Endothelial cell of umbilical vein (primary cell): ENCODE results near the gene ZHX3.

Experiments
- EZH2 ChIP-seq: IDR thresholded peaks from 2 replicates; pipeline ENCODE4 v1.6.1; 2012; ENCODE audit warnings: borderline replicate concordance, low read depth, mild to moderate bottlenecking, moderate library complexity, low read length, inconsistent platforms; ENCODE audit not compliant: severe bottlenecking
- GATA2 ChIP-seq: IDR thresholded peaks from 2 replicates; pipeline ENCODE4 v1.7.0; 2011; ENCODE audit warnings: low read depth, mild to moderate bottlenecking, moderate library complexity, mixed read lengths, low read length; ENCODE audit not compliant: insufficient read length, insufficient read depth
- JUN ChIP-seq: IDR thresholded peaks from 2 replicates; pipeline ENCODE4 v1.6.1; 2011; ENCODE audit warnings: borderline replicate concordance, low read depth; ENCODE audit not compliant: insufficient read length, insufficient read depth
- MAX ChIP-seq: IDR thresholded peaks from 2 replicates; pipeline ENCODE4 v1.6.1; 2011; ENCODE audit not compliant: insufficient read depth, insufficient read length
- POLR2A ChIP-seq: IDR thresholded peaks from 2 replicates; pipeline ENCODE4 v1.6.1; 2012; ENCODE audit warnings: low read depth, mild to moderate bottlenecking, control low read depth, low read length
- POLR2AphosphoS5 ChIP-seq: IDR thresholded peaks from 2 replicates; pipeline ENCODE4 v1.6.1; 2012; ENCODE audit warnings: low read depth, mild to moderate bottlenecking, control low read depth, low read length, moderate library complexity; ENCODE audit not compliant: insufficient read depth
- TF ChIP-seq, protein P1 (sequence below), 2 donors: IDR thresholded peaks; 1 replicate in 1 of 2; 2 replicates in 1 of 2; pipeline ENCODE4 v1.5.1; 2011; ENCODE audit warnings: low read length in 2 of 2, mild to moderate bottlenecking in 2 of 2, moderate library complexity in 2 of 2, control low read depth in 1 of 2, inconsistent platforms in 1 of 2, low read depth in 1 of 2; ENCODE audit not compliant: insufficient read depth in 1 of 2; ENCODE audit errors: extremely low read depth in 1 of 2

- TF ChIP-seq POLR2A: no peak
- TF ChIP-seq EZH2: no peak
- TF ChIP-seq, protein P1, sequence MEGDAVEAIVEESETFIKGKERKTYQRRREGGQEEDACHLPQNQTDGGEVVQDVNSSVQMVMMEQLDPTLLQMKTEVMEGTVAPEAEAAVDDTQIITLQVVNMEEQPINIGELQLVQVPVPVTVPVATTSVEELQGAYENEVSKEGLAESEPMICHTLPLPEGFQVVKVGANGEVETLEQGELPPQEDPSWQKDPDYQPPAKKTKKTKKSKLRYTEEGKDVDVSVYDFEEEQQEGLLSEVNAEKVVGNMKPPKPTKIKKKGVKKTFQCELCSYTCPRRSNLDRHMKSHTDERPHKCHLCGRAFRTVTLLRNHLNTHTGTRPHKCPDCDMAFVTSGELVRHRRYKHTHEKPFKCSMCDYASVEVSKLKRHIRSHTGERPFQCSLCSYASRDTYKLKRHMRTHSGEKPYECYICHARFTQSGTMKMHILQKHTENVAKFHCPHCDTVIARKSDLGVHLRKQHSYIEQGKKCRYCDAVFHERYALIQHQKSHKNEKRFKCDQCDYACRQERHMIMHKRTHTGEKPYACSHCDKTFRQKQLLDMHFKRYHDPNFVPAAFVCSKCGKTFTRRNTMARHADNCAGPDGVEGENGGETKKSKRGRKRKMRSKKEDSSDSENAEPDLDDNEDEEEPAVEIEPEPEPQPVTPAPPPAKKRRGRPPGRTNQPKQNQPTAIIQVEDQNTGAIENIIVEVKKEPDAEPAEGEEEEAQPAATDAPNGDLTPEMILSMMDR (IDR thresholded peaks at IDR 0.05; ENCODE audit: extremely low read depth in 1 of 2, insufficient read depth in 1 of 2, low read depth in 1 of 2, low read length in 2 of 2): no peak
- TF ChIP-seq MAX: no peak
- no peak for TF ChIP-seq JUN
- no peak for TF ChIP-seq POLR2AphosphoS5
- TF ChIP-seq GATA2: no peak
Measured at GRCh38 chr20:41265938-41266337, 51.6 kb downstream of the ZHX3 start.
